ENCODE results near the gene EPM2A. TPM values are rescaled to one million over a fixed set of nuclear protein-coding genes. Genes with fewer than 3 reads are reported as not detected.

Gene EPM2A
- total RNA-seq, 1 donor from 2014 or later: 9.6 TPM

- no peak overlapping the region for H3K27ac ChIP-seq
Observed at GRCh38 chr6:145602726-145603326, 132.5 kb downstream of the EPM2A start.

DNA sequence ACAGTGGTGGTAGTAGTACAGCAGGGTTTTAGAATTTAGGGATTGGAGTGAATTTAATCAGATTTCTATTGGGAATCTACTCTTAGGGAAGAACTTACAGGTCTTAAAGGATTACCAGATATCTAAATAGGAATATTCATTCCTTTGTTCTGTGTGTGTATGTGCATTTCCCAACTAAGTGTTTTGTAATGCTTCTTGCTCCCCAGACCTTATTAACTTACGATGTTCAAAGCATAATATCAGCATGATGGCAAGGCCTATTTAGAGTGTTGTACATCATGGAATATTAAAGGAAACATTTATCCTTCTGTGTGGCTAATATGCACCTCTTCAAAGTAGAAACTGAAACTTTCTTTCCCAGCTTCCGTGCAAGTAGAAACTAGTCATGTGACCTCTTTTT lies 133.9 kb downstream of the EPM2A start:
- H3K4me1 ChIP-seq: peaks cover 11% of the 10 kb centered on the region
- DNase-seq (ENCODE audit: low spot score): no peak
- H3K36me3 ChIP-seq: no peaks in the 10 kb centered on the region
- no peaks in the 10 kb centered on the region for H4K20me1 ChIP-seq (ENCODE audit: low read depth)
- Mint-ChIP-seq H3K4me1 (no peaks in the 10 kb centered on the region), H3K36me3 (no peaks in the 10 kb centered on the region), H3K9me3 (no peaks in the 10 kb centered on the region), H3K27ac (no peak overlapping the region), H3K27me3 (ENCODE audit: insufficient read depth, low read depth) (no peaks in the 10 kb centered on the region), H3K4me3 (no peak overlapping the region)
- no peak overlapping the region for H3K9ac ChIP-seq
- H3K27ac ChIP-seq: no peak overlapping the region
- H3F3A ChIP-seq (ENCODE audit: low read depth): no peaks in the 10 kb centered on the region
- no peaks in the 10 kb centered on the region for H3K27me3 ChIP-seq
- no peak overlapping the region for H3K4me3 ChIP-seq
- no peaks in the 10 kb centered on the region for H3K79me2 ChIP-seq (ENCODE audit: low read depth)
- TF ChIP-seq, protein P1, sequence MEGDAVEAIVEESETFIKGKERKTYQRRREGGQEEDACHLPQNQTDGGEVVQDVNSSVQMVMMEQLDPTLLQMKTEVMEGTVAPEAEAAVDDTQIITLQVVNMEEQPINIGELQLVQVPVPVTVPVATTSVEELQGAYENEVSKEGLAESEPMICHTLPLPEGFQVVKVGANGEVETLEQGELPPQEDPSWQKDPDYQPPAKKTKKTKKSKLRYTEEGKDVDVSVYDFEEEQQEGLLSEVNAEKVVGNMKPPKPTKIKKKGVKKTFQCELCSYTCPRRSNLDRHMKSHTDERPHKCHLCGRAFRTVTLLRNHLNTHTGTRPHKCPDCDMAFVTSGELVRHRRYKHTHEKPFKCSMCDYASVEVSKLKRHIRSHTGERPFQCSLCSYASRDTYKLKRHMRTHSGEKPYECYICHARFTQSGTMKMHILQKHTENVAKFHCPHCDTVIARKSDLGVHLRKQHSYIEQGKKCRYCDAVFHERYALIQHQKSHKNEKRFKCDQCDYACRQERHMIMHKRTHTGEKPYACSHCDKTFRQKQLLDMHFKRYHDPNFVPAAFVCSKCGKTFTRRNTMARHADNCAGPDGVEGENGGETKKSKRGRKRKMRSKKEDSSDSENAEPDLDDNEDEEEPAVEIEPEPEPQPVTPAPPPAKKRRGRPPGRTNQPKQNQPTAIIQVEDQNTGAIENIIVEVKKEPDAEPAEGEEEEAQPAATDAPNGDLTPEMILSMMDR (IDR thresholded peaks at IDR 0.05): no peak
- no peak for TF ChIP-seq EZH2phosphoT487 (IDR thresholded peaks at IDR 0.05)
- TF ChIP-seq EZH2 (IDR thresholded peaks at IDR 0.05): no peak
- H3K4me2 ChIP-seq: no peak overlapping the region
- H2AFZ ChIP-seq (replicated peaks): no peak overlapping the region
- H3K9me3 ChIP-seq (ENCODE audit: low read depth): no peaks in the 10 kb centered on the region

More at GRCh38 chr6:145602726-145603326, 132.5 kb downstream of the EPM2A start:
- Mint-ChIP-seq H3K4me3 (no peak overlapping the region), H3K4me1 (no peaks in the 10 kb centered on the region), H3K9me3 (no peaks in the 10 kb centered on the region), H3K27ac (no peak overlapping the region), H3K36me3 (no peaks in the 10 kb centered on the region), H3K27me3 (ENCODE audit: insufficient read depth, low read depth) (no peaks in the 10 kb centered on the region)
- Histone ChIP-seq H3K27me3 (no peaks in the 10 kb centered on the region), H3K9me3 (ENCODE audit: low read depth) (no peaks in the 10 kb centered on the region), H3K9ac (no peak overlapping the region), H3K4me1 (peaks cover 11% of the 10 kb centered on the region), H3K4me3 (no peak overlapping the region), H3K36me3 (no peaks in the 10 kb centered on the region), H3K79me2 (ENCODE audit: low read depth) (no peaks in the 10 kb centered on the region), H3K4me2 (no peak overlapping the region), H3F3A (ENCODE audit: low read depth) (no peaks in the 10 kb centered on the region), H4K20me1 (ENCODE audit: low read depth) (no peaks in the 10 kb centered on the region), H2AFZ (replicated peaks) (no peak overlapping the region)
- DNase-seq (ENCODE audit: low spot score): no peak
- TF ChIP-seq EZH2 (IDR thresholded peaks at IDR 0.05) (no peak), EZH2phosphoT487 (IDR thresholded peaks at IDR 0.05) (no peak)
- TF ChIP-seq, protein P1 (IDR thresholded peaks at IDR 0.05): no peak

DNA sequence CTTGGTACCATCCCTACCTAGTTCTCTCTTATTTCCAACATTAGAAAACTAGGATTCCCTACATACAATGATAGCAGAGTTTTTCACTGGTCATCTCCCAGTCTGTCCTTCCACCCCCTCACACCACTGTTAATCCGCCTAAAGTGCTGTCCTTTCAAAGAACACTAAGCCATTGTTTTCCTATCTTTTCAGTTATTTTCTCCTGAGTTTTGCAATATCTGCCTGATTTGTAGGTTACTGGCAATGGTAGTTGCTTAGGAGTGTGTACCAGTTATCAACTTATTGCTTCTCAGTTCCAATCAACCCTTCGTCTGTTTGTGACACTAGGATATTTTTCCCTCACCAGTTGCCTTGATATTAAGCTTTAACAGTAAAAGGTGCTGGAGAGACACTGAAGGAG lies 135.0 kb downstream of the EPM2A start:
- H3K9me3 Mint-ChIP-seq: no peaks in the 10 kb centered on the region
- no peaks in the 10 kb centered on the region for H3K27me3 Mint-ChIP-seq (ENCODE audit: insufficient read depth, low read depth)
- Histone ChIP-seq H3K27me3 (no peaks in the 10 kb centered on the region), H3K9me3 (ENCODE audit: low read depth) (no peaks in the 10 kb centered on the region), H3K27ac (no peak overlapping the region), H2AFZ (replicated peaks) (peak overlapping the region; percentile 2), H3K4me3 (no peak overlapping the region), H3K79me2 (ENCODE audit: low read depth) (no peaks in the 10 kb centered on the region), H3K36me3 (no peaks in the 10 kb centered on the region), H3K4me1 (peaks cover 11% of the 10 kb centered on the region), H3K4me2 (peak overlapping the region; percentile 17), H4K20me1 (ENCODE audit: low read depth) (no peaks in the 10 kb centered on the region), H3K9ac (no peak overlapping the region), H3F3A (ENCODE audit: low read depth) (no peaks in the 10 kb centered on the region)
- no peak overlapping the region for H3K4me3 Mint-ChIP-seq
- TF ChIP-seq EZH2phosphoT487 (IDR thresholded peaks at IDR 0.05): no peak
- no peaks in the 10 kb centered on the region for H3K36me3 Mint-ChIP-seq
- no peaks in the 10 kb centered on the region for H3K4me1 Mint-ChIP-seq
- H3K27ac Mint-ChIP-seq: no peak overlapping the region
- DNase-seq (ENCODE audit: low spot score): peak; percentile 23

GRCh38 chr6:145588981-145589380 lies 146.3 kb downstream of the EPM2A start:
- Histone ChIP-seq H3K9ac (no peak overlapping the region), H3K36me3 (no peaks in the 10 kb centered on the region), H3F3A (ENCODE audit: low read depth) (no peaks in the 10 kb centered on the region), H3K27me3 (no peaks in the 10 kb centered on the region), H3K4me1 (no peaks in the 10 kb centered on the region), H4K20me1 (ENCODE audit: low read depth) (no peaks in the 10 kb centered on the region), H2AFZ (replicated peaks) (no peak overlapping the region), H3K79me2 (ENCODE audit: low read depth) (no peaks in the 10 kb centered on the region), H3K4me2 (no peak overlapping the region), H3K9me3 (ENCODE audit: low read depth) (no peaks in the 10 kb centered on the region), H3K4me3 (no peak overlapping the region), H3K27ac (no peak overlapping the region)
- Mint-ChIP-seq H3K36me3 (no peaks in the 10 kb centered on the region), H3K27me3 (ENCODE audit: insufficient read depth, low read depth) (no peaks in the 10 kb centered on the region), H3K4me1 (no peaks in the 10 kb centered on the region), H3K9me3 (no peaks in the 10 kb centered on the region), H3K27ac (no peak overlapping the region), H3K4me3 (no peak overlapping the region)
- no peak for TF ChIP-seq EZH2phosphoT487 (IDR thresholded peaks at IDR 0.05)
- no peak for TF ChIP-seq EZH2 (IDR thresholded peaks at IDR 0.05)
- TF ChIP-seq, protein P1 (IDR thresholded peaks at IDR 0.05): no peak
- DNase-seq (ENCODE audit: low spot score): no peak
